Spleen (tissue), 11 donors: ENCODE measurements around the gene PCDHGC3. TPM values are rescaled to one million over a fixed set of nuclear protein-coding genes. Genes with fewer than 3 reads are reported as not detected.

Source experiments
- DNase-seq: peaks from one replicate; pipeline ENCODE4 v3.0.0-alpha.2; 2020
- H3K27ac ChIP-seq, 8 donors: fragments of 200-600 bp; sonication (generic) in 7 of 8; 1 replicate in 4 of 8; 2 replicates in 4 of 8; pipeline versions ENCODE4 v1.5.0 to v1.8.0; 2016 to 2021; ENCODE audit warnings: inconsistent platforms in 4 of 8, mild to moderate bottlenecking in 4 of 8, moderate library complexity in 1 of 8
- H3K27me3 ChIP-seq, 7 donors: fragments of 200-600 bp; sonication (generic) in 6 of 7; replicated peaks in 1 of 7; 1 replicate in 4 of 7; 2 replicates in 3 of 7; pipeline versions ENCODE4 v1.5.0 to v1.8.0; 2016 to 2021; ENCODE audit warnings: inconsistent platforms in 3 of 7, mild to moderate bottlenecking in 1 of 7
- H3K36me3 ChIP-seq, 6 donors: fragments of 200-600 bp; sonication (generic) in 5 of 6; 1 replicate in 4 of 6; 2 replicates in 2 of 6; pipeline versions ENCODE4 v1.5.0 to v1.8.0; 2016 to 2021; ENCODE audit warnings: inconsistent platforms in 2 of 6
- H3K4me1 ChIP-seq, 6 donors: fragments of 200-600 bp; sonication (generic) in 5 of 6; 1 replicate in 3 of 6; 2 replicates in 3 of 6; pipeline versions ENCODE4 v1.5.0 to v1.8.0; 2016 to 2021; ENCODE audit warnings: inconsistent platforms in 3 of 6
- H3K4me3 ChIP-seq, 8 donors: fragments of 200-600 bp; sonication (generic) in 7 of 8; 1 replicate in 4 of 8; 2 replicates in 4 of 8; pipeline versions ENCODE4 v1.5.0 to v1.8.0; 2016 to 2021; ENCODE audit warnings: inconsistent platforms in 4 of 8, mild to moderate bottlenecking in 4 of 8, moderate library complexity in 2 of 8
- H3K9me3 ChIP-seq, 8 donors: fragments of 200-600 bp; sonication (generic) in 7 of 8; 1 replicate in 4 of 8; 2 replicates in 4 of 8; pipeline versions ENCODE4 v1.5.0 to v1.8.0; 2016 to 2021; ENCODE audit warnings: inconsistent platforms in 4 of 8
- CTCF ChIP-seq, 11 experiments: fragments of 200-600 bp in 7 of 11; fragments of 450-650 bp in 4 of 11; sonication (generic) in 4 of 11; IDR thresholded peaks in 8 of 11; conservative IDR thresholded peaks in 3 of 11; 1 replicate in 7 of 11; 2 replicates in 4 of 11; pipeline versions ENCODE4 v1.4.0 to v1.8.0; 2016 to 2021; ENCODE audit warnings: antibody characterized with exemption in 11 of 11, inconsistent platforms in 4 of 11, mild to moderate bottlenecking in 1 of 11
- POLR2A ChIP-seq, 3 donors: fragments of 450-650 bp; IDR thresholded peaks; one replicate each; pipeline ENCODE4 v1.5.1; 2017; ENCODE audit warnings: antibody characterized with exemption in 3 of 3, mild to moderate bottlenecking in 1 of 3
- POLR2AphosphoS5 ChIP-seq, 3 donors: sonication (generic); formaldehyde crosslinking; IDR thresholded peaks; one replicate each; pipeline ENCODE4 v1.5.1; 2017; ENCODE audit warnings: antibody characterized with exemption in 3 of 3
- WGBS, 5 donors: extraction: QIAGEN DNeasy Blood & Tissue Kit in 3 of 5; methylation state at CpG; one replicate each; pipeline versions ENCODE4 v1.1.5 to v1.1.7; 2013 to 2018; 5-methylcytosine and 5-hydroxymethylcytosine counted together
- intact Hi-C: fragments of 100-400 bp; cut with DNase I; formaldehyde crosslinking; loops from one replicate; pipeline ENCODE4 v1.15.0; 2023; ENCODE audit warnings: low total_unique reads
- polyA plus RNA-seq, 3 donors: library from polyadenylated mRNA; stranded (reverse); fragments of 200-250 nt; gene quantifications; one replicate each; pipeline ENCODE4 v1.2.1, GENCODE V29; 2013
- total RNA-seq, 7 donors: library from RNA; depleted of rRNA in 3 of 7; stranded (reverse); fragments of >200 nt in 3 of 7; fragmentation: NEBNext Ultra II Directional in 4 of 7; extraction: Animal tissue kit (Norgen Biotek cat#: 25700) in 4 of 7; gene quantifications; one replicate each; pipeline versions ENCODE4 v1.1.0 to v1.2.1, GENCODE V29; 2016 to 2021
- donor health status: healthy with polysubstance abuse.
- donor health status: DM: no; HTN: no; CAD: no; lungs with moderate emphysema.
- donor health status: DM: no; HTN: no; CAD: no.
- donor health status: Bipolar disorder and iron deficiency.
- donor health status: healthy.
- donor health status: DM: no; HTN: no; CAD: no.
- donor health status: DM: yes; HTN: yes; CAD: no.

The PCDHGC3 gene
- total and polyA plus RNA-seq, 10 donors, result 7.0 to 26.7 (median 19.2) TPM

- Histone ChIP-seq H3K27ac (no peak overlapping the region), H3K9me3 (no peaks in the 10 kb centered on the region), H3K4me1 (peaks cover 3 to 52% (median 29%) of the 10 kb centered on the region in 6 donors), H3K27me3 (peaks cover 0 to 88% (median 14%) of the 10 kb centered on the region in 7 donors), H3K4me3 (peak overlapping the region in 7 of 8 donors; percentile 16 to 66 (median 27)), H3K36me3 (peaks cover 0 to 12% (median 0%) of the 10 kb centered on the region in 6 donors)
- 24 to 42% (median 25%) methylated on average over 47 to 68 of the region's 68 CpGs for WGBS, 5 donors
- DNase-seq, result peak; percentile 79
- TF ChIP-seq POLR2AphosphoS5 (IDR thresholded peaks at IDR 0.05), result peak; percentile 20 to 59 (median 57)
- no peak for TF ChIP-seq POLR2A (IDR thresholded peaks at IDR 0.05)
- no peak for TF ChIP-seq CTCF (IDR thresholded peaks at IDR 0.05 in 8 of 11, conservative IDR thresholded peaks at IDR 0.05 in 3 of 11)
- intact Hi-C loops, result no loop called here
Measured at GRCh38 chr5:141492168-141492885, 16.6 kb downstream of the PCDHGC3 start.

- Histone ChIP-seq H3K36me3 (peaks cover 0 to 12% (median 0%) of the 10 kb centered on the region in 6 donors), H3K4me1 (peaks cover 3 to 47% (median 29%) of the 10 kb centered on the region in 6 donors), H3K27ac (no peak overlapping the region), H3K27me3 (peaks cover 0 to 76% (median 14%) of the 10 kb centered on the region in 7 donors), H3K4me3 (no peak overlapping the region), H3K9me3 (no peaks in the 10 kb centered on the region)
- TF ChIP-seq CTCF (IDR thresholded peaks at IDR 0.05 in 8 of 11, conservative IDR thresholded peaks at IDR 0.05 in 3 of 11) (no peak), POLR2A (IDR thresholded peaks at IDR 0.05) (no peak), POLR2AphosphoS5 (IDR thresholded peaks at IDR 0.05) (no peak)
- no peak for DNase-seq
- WGBS, 5 donors, result 79 to 89% (median 84%) methylated on average over 10 of the region's 10 CpGs
- intact Hi-C loops, result no loop called here
Measured at GRCh38 chr5:141493500-141494422, 18.0 kb downstream of the PCDHGC3 start.

GRCh38 chr5:141494761-141495452 is 19.1 kb downstream of the PCDHGC3 start:
- Histone ChIP-seq H3K27me3 (peaks cover 0 to 65% (median 14%) of the 10 kb centered on the region in 7 donors), H3K9me3 (no peaks in the 10 kb centered on the region), H3K4me3 (no peak overlapping the region), H3K4me1 (peaks cover 3 to 47% (median 29%) of the 10 kb centered on the region in 6 donors), H3K27ac (no peak overlapping the region), H3K36me3 (peaks cover 0 to 7% (median 0%) of the 10 kb centered on the region in 6 donors)
- 45 to 60% (median 53%) methylated on average over 20 to 22 of the region's 22 CpGs for WGBS, 5 donors
- TF ChIP-seq CTCF (IDR thresholded peaks at IDR 0.05 in 8 of 11, conservative IDR thresholded peaks at IDR 0.05 in 3 of 11) (no peak), POLR2AphosphoS5 (IDR thresholded peaks at IDR 0.05) (no peak), POLR2A (IDR thresholded peaks at IDR 0.05) (no peak)
- intact Hi-C loops, result no loop called here
- no peak for DNase-seq
